ENCODE results near the gene C11orf91.
"Not testable (repeated sequence)": the region's sequence is repeated elsewhere in the genome, so short reads cannot be mapped to it uniquely, and the experiment has no call there.

The C11orf91 gene

DNA sequence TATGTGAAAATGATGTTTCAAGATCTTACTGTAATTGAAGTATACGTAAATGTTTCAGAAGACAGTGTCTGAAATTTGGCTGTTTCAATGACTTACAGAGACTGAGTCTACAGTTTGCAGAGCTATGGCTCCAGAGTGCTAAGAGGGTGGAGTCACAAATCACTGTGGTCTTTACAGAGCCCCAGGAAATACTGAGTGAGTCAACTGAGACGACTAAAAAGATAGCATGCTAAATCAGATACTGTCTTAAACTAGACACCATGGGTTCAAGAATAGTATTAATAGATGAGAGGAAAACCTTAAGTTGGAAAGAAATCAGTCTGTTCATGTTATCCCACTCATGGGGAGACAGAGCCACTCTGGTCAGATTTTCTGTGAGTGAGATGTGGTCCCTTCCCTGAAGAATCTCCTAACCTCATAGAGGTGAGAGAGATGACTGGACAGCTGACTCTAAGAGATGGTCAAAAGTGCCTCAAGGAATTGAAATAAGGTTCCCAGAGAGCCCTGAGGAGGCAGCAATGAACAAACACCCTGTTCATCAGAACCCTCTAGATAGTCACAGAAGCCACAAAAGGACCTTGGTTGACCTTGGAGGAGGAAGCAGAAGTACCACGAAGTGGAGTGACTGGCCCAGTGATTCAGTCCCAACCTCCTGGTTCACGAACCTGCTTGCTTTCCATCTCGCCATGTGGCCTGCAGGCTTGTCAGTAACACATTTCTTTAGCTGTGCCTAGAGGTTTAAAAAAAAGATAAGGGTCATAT lies 30.2 kb downstream of the C11orf91 start:
- DNase-seq (ENCODE audit: extremely low read depth in 1 of 2, low read depth in 1 of 2): no peak

DNA sequence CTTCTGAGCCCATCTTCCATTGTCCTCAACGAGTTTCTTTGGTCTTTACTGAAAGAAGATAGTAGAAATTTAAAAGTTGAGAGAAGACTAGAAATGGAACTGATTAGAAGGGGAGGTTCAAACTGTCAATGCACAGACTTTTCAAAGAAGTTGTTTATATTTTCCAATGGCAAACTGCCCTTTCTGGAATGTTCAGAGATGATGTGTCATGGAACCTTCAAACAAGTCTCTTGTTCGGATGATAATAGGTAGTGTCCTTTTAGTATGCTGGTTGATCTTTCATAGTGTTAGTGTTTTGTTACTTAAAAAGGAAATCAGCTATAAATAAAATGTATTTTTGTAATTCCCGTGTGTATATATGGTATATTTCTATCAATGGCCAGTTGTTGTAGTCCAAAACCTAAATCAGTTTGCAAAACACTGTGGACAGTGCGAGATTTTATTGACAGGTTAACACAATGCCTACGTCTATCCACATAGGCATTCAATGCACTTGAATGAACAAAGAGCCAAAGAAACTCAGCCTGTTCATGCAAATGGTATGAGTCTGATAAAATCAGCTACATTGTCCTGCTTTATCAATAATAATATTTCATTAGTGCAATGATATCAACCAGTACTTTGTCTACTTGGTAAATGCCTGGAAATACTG lies 30.9 kb downstream of the C11orf91 start:
- DNase-seq (ENCODE audit: extremely low read depth in 1 of 2, low read depth in 1 of 2): no peak

DNA sequence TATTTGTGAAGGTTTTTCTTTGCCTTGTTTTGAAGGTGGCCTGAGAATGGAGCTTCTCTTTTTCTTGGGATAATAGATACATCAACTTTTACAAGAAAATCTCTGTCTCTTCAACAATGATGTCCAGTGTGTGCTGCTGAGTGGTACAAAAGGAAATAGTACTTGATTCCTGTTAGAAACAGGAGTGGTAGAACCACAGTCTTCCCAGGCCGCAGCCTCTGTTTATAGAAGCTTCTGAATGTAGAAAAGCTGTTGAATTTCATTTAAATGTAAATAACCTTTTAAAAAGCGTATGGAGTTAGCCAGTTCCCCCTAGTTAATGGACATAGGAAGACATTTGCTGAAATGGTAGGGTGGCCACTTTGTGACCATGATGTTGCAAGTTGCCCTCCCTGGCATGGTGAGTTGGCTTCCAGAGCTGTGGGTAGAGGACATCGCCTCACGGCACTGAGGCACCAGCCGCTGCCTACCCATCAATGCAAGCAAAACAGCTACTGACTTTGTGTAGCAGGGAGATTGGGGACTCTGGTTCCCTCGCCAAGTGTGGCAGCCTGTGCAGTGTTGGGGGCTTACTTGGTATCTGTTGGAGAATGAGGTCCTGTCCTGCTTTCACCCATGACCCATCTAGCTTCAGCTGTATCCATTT lies 31.6 kb downstream of the C11orf91 start:
- DNase-seq (ENCODE audit: extremely low read depth in 1 of 2, low read depth in 1 of 2): no peak

DNA sequence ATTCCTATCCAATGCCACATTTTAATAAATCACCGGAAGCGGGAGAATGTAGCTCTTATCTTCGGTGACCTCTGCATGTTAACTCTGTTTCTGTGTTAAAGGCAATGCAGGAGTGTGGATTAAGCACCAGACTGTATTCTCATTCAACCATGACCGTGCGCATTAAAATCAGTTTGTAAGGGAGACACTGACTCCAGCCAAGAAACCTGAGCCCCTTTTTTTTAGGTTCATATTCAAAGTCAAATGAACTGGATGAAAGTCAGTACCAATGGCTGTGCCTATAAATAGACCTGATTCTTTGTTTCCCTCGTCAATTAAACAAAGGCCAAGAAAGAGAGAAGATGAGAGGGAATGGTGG lies 32.2 kb downstream of the C11orf91 start:
- DNase-seq (ENCODE audit: extremely low read depth in 1 of 2, low read depth in 1 of 2): no peak

DNA sequence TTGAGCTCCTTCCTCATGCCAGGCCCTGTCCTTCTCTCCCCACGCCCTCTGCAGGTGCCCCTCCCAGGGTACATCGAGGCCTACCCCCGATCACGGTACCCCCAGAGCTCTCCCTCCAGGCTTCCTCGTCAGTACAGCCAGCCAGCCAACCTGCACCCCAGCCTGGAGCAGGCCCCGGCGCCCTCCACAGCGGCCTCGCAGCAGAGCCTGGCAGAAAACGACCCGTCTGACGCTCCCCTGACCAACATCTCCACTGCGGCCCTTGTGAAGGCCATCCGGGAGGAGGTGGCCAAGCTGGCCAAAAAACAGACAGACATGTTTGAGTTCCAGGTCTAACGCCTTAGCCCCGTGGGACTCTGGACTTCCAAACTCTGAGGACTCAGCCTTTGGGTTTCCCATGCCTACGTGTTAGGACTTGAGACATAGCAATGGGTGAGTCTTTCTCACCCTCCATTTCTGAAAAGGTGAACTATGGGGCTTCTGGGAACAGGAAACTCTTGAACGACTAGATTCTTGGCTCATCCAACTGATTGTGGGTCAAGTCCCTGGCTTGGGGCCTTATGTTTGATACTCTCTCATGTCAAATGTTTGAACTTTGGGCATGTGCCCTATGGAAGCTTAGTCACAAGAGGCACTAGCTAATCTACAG lies 32.7 kb downstream of the C11orf91 start:
- DNase-seq (ENCODE audit: extremely low read depth in 1 of 2, low read depth in 1 of 2): no peak

DNA sequence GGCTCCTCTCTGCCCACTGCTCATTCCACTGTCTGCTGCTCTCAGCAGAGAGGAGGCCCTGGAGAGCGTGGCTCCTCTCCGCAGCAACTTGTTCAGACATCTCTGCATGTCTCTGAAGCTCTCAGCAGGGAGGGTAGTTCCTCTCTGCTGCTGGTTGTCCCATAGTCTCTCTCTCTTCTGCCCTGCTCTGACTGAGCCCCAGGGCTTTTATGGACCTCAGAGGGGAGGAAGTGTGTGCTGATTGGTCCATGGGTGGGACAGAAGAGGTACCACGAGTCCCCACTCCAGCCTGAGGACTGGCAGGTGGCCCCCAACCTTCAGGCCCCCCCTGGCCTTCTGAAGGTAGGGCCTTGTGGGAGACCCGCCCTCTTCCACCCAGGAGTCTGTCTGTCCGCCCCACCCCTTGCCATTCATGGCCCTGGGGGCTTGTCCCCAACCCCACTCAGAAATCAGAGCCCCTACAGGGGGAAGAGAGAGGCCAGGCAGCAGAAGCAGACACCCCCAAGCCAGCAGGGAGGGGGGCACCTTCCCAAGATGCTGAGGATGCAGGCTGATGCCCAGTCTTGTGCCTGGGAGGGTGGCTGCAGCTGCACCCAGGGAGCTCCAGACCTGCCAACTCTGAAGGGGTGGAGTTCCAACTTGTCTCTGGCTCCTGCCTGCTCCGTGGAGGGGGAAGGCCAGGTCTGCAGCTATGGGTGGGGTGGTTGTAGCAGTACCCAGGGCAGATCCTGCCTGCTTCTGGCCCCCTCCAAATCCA lies 35.1 kb downstream of the C11orf91 start:
- no peak for DNase-seq (ENCODE audit: extremely low read depth in 1 of 2, low read depth in 1 of 2)

DNA sequence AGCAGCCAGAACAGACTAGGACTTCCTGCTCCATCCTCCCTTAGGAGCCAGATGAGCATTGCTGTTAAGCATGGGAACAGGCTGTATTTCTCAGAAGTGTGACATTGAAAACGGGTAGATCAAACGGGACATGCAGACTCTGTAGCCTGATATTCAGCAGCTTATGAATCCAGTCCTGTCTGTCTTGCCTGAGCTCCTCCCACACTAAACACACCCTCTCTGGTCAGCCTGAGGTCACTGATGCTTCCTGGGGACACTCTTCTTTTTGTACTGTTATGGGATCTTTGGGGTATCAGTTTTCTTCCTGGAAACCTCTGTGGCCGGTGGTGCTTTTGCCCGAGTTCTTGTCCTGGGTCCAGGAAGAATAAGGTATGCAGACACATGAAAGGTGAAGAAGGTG lies 35.8 kb downstream of the C11orf91 start:
- no peak for DNase-seq (ENCODE audit: extremely low read depth in 1 of 2, low read depth in 1 of 2)

DNA sequence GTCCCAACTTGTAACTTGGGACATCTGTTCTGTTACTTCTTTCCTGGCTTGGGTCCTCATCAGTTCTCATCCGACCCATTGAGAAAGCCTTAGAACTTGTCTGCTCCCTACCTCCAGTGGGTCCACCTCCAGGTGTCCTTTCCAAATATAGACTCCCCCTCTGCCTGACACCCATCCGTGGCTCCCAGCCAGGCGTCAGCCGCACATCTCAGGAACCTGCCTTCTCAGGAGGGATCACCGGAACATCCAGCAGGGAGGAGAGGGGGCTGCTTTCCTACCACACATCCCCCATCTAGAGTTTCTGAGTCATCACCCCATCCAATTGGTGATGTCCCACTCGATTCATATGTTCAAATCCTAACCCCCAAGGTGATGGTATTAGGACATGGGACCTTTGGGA lies 36.5 kb downstream of the C11orf91 start:
- DNase-seq (ENCODE audit: extremely low read depth in 1 of 2, low read depth in 1 of 2): no peak

DNA sequence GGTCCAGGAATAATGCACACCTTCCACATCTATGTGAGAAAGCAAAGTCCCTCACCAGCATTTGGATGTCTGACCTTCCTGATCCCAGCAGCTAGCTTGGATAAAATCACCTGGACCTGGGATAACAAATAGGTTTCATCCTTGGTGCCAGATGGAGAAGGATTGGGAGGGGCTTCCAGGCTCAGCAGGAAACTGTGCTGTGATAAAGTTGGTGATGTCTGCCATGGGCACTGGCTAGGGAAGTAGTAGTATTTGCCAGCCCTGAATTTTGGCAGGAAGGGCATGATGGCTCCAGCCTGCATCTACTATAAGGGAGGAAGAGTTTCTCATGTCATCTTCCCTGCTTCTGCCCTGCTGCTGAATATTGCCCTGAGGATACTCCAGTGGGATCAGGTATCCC lies 37.5 kb downstream of the C11orf91 start:
- no peak for DNase-seq (ENCODE audit: extremely low read depth in 1 of 2, low read depth in 1 of 2)

DNA sequence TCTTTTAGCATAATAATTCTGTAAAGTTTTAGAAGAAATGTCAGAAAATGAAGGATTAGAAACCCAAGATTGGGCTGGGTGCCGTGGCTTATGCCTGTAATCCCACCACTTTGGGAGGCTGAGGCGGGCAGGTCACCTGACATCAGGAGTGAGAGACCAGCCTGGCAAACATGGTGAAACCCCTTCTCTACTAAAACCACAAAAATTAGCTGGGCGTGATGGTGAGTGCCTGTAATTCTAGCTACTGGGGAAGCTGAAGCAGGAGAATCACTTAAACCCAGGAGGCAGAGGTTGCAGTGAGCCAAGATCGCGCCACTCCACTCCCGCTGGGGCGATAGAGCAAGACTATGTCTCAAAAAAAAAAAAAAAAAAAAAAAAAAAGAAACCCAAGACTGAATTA lies 39.1 kb downstream of the C11orf91 start:
- not testable (repeated sequence) for DNase-seq (ENCODE audit: extremely low read depth in 1 of 2, low read depth in 1 of 2)

DNA sequence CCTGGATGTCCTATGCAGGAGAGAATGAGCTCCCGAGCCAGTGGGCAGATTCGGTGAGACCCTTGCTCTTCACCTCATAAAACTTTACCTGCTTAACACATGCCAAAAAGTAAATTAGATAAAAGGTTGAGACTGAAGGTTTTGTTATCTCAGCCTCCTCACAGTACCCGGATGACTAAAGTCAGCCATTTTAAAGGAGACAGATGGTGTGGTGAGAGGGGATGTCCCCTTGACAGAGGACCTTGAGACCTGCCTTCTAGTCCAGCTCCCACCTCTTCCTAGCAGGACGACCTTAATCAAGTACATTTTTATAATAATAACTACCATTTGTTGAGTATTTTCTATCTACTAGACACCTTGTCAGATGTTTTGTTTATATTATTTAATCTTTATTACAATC lies 39.7 kb downstream of the C11orf91 start:
- no peak for DNase-seq (ENCODE audit: extremely low read depth in 1 of 2, low read depth in 1 of 2)

DNA sequence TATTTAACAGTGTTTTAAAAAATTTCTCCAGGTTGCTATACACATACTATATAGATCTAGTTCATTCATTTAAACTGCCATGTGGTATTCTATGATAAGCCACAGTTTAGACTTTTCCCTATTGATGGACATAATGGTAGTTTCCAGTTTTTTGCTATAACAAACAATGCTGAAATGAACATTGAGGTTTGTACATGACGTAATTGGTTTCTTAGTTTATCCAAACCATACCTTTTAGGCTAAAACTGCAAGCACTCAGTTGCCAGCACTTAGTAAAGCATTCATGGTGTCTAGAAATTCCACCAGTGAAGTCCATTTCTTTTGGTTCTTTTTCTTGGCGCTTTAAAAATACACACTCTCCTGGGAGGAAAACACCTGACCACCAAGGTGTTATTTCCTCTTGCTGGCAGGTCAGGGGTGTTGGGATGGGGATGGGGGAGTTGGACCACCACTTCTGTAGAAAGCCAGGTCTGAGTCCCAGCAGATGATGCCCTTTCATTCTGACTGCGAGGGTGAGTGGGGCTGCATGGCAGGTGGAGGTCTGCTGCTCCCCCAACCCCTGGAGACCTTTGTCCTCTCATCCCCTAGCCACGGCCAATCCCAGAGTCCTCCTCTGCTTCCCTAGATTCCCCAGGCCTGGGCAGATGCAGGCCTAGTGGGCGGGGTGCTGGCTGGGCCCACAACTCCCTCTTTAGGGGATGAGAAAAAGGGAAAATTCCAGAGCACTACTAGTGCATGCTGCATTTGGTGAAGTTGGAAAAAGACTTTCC lies 41.1 kb downstream of the C11orf91 start:
- DNase-seq (ENCODE audit: extremely low read depth in 1 of 2, low read depth in 1 of 2): no peak

DNA sequence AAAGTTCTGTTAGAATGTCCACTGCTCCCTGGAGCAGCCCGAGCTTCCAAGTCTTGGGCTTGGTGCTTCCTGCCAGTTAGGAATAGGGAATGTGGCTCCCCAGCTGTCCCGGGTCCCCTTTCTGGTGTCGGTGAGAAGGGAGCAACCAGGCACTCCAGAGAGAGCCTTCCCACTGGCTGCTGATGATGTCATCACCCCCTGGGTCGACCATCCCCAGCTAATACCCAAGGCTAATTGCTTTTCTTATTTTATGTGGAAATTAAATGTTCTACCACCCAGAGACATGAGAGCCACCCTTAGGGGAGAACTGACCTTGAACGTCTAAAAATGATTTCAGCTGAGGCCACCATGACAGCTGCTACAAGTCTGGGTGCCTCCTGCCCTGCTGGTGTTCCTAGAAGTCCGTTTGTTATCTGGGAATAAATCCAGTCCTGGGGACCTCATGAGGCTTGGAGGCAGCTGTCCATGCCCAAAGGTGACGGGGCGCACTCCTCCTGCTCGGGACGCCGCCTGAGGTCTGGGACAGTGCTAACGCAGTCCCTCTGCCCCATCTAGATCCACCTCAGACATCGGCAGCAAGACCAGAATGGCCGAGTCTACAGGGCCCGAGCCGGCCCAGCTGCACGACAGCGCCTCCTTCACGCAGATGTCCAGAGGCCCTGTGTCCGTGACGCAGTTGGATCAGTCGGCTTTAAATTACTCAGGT lies 42.3 kb downstream of the C11orf91 start:
- DNase-seq (ENCODE audit: extremely low read depth in 1 of 2, low read depth in 1 of 2): no peak

DNA sequence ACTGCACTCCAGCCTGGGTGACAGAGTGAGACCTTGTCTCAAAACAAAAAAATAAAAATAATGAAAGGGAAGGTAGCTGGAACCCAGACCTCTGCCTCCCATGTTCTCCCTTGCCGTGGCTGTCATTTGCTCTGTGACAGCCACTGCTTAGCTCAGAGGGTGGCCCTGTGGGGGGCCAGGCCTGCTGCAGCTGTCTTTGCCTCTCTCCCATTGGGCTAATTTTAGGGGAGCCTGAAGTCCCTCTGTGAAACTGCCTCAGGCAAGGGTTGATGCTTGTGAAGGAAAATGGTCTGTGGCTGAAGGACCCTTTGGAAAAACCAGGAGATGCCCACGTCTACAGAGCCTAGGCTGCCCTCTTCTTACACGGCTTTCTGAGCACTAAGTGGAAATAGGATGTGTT lies 42.9 kb downstream of the C11orf91 start:
- DNase-seq (ENCODE audit: extremely low read depth in 1 of 2, low read depth in 1 of 2): no peak

DNA sequence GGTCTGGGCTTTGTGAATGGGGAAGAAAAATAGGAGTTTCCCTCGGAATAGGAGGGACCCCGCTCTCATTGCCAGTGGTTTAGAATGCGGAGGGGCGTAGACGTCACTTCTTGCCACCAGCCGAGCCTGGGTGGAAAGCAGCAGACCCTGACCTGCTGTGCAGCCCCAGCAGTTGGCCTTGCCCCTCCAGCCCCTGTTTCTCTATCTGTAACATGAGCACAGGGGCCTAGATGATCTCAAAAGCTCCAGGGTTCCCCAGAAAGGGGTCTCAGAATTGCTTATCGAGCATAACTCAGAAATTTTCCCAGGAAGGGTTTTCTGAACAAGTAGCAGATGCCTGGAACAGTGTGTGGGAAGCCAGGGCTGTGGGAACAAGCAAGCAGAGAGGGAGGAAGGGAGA lies 43.9 kb downstream of the C11orf91 start:
- no peak for DNase-seq (ENCODE audit: extremely low read depth in 1 of 2, low read depth in 1 of 2)

DNA sequence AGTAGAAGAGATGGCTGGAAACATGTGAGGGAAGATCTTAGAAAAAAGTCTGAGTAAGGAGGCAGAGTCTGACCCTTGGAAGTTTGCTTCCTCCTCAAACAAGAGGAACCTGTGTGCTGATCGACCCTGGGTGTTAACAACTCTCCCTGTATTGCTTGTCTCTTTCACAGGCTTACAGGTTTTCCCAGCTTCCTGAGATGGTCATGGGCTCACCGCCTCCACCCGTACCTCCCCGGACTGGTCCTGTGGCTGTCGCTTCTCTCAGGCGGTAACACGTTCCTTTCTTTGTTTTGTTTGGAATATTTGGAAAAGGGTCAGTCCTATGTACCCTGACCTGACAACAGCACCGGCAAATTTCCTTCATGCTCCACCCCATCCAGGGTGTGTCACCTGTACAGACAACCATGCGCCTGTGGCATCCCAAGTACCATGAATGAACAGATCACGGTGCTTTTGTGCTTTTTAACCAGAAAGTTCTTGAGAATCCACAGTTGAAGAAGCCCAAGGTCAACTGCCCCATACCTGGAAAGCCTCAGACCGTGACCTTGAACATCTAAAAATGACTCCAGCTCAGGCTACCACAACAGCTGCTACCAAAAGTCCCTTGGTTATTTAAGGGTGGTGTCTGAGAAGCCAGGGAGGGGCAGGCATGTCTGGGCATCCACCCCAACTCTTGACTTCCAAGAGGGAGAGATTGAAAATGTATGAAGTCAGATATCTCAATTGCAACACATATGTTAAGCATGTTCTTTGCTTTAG lies 44.6 kb downstream of the C11orf91 start:
- DNase-seq (ENCODE audit: extremely low read depth in 1 of 2, low read depth in 1 of 2): no peak

DNA sequence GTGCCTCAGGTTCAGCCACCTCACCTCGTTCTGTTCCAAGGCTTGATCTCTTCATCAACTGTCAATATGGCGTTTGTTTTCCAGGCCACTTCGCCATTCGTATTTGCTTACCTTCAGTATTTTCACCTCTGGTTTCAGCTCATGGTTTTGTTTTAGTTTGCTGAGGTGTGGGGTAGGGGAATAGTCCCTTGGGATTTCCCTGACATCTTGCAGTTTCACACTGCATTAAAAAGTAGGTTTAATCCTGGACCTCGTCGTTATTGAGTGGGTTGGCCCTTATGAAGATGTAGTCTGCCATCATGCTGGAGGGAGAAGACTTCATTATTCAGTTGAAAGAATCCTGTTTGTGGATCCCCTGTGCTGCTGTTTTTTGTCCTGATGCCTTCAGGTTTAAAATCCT lies 46.0 kb downstream of the C11orf91 start:
- no peak for DNase-seq (ENCODE audit: extremely low read depth in 1 of 2, low read depth in 1 of 2)

DNA sequence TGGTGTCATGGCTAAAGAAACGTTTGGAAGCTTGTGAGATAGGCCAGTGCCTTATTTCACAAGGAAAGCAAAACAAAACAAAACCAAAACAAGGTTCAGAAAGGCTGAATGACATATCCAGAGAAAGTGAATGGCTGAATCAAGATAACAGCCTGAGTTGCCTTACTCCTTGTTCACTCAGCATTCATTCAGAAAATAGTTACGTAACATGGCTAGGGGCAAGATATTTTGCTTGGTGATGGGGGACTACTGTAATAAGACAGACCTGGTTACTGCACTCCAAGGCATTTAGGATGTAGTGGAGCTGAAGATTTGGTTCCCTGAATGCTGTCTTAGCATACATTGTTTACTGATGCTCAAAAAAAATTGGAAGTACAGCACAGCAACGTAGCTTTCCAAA lies 47.7 kb downstream of the C11orf91 start:
- DNase-seq (ENCODE audit: extremely low read depth in 1 of 2, low read depth in 1 of 2): no peak

DNA sequence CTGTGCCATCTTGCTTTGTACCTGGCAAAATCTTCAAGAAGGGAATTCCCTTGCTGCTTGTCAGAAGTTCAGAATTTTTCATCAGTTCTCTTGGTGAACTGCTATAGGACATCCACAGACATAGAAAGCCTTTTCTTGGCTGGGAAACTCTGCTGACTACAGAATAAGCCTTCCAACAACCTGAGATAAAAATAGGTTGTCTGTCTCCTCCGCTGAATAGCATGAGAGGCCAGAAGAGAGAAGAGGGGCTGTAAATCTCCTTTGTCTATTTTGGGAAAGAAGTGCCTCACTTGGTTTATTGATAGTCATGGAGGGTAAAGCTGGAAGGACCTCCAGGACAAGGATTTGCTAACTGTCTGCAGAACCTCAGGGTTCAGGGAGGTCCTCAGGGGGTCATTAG lies 48.2 kb downstream of the C11orf91 start:
- no peak for DNase-seq (ENCODE audit: extremely low read depth in 1 of 2, low read depth in 1 of 2)
